Immature natural killer cell (primary cell): Measurements from ENCODE around the gene GORASP2. TPM values are rescaled to one million over a fixed set of nuclear protein-coding genes. Genes with fewer than 3 reads are reported as not detected.
A peak's percentile ranks its signal among the peaks of the same experiment; 100 is the strongest.

Experiments
- DNase-seq, 3 donors: peaks; one replicate each; pipeline ENCODE4 v3.0.0; 2022; ENCODE audit warnings: mixed read lengths in 1 of 3
- H3K27ac Mint-ChIP-seq, 6 donors: one replicate each; pipeline ENCODE4 v1.8.0; 2020; ENCODE audit warnings: mixed read lengths in 6 of 6, mild to moderate bottlenecking in 5 of 6, inconsistent platforms in 4 of 6, moderate library complexity in 3 of 6
- H3K27me3 Mint-ChIP-seq, 3 donors: one replicate each; pipeline ENCODE4 v1.8.0; 2020 to 2021; ENCODE audit warnings: low read depth in 3 of 3, mild to moderate bottlenecking in 3 of 3, mixed read lengths in 3 of 3, moderate library complexity in 3 of 3, inconsistent platforms in 1 of 3
- H3K36me3 Mint-ChIP-seq, 3 donors: one replicate each; pipeline ENCODE4 v1.8.0; 2020; ENCODE audit warnings: mixed read lengths in 3 of 3, inconsistent platforms in 2 of 3, mild to moderate bottlenecking in 2 of 3
- H3K4me1 Mint-ChIP-seq, 2 donors: one replicate each; pipeline ENCODE4 v1.8.0; 2020; ENCODE audit warnings: inconsistent platforms in 2 of 2, mild to moderate bottlenecking in 2 of 2, mixed read lengths in 2 of 2, moderate library complexity in 1 of 2
- H3K4me3 Mint-ChIP-seq, 5 donors: one replicate each; pipeline ENCODE4 v1.8.0; 2020; ENCODE audit warnings: mild to moderate bottlenecking in 5 of 5, mixed read lengths in 5 of 5, inconsistent platforms in 3 of 5, moderate library complexity in 3 of 5
- H3K9me3 Mint-ChIP-seq, 6 donors: one replicate each; pipeline ENCODE4 v1.8.0; 2020; ENCODE audit warnings: mild to moderate bottlenecking in 6 of 6, mixed read lengths in 6 of 6, inconsistent platforms in 4 of 6, moderate library complexity in 3 of 6
- polyA plus RNA-seq, 3 donors: library from polyadenylated mRNA; unstranded; fragments of 300-500 nt; fragmentation: Illumina TruSeq; gene quantifications; one replicate each; pipeline ENCODE4 v1.2.3, GENCODE V29; 2021

GORASP2 gene
- polyA plus RNA-seq, 3 donors from 2014 or later: 64.9 to 101 (median 98.1) TPM

DNA sequence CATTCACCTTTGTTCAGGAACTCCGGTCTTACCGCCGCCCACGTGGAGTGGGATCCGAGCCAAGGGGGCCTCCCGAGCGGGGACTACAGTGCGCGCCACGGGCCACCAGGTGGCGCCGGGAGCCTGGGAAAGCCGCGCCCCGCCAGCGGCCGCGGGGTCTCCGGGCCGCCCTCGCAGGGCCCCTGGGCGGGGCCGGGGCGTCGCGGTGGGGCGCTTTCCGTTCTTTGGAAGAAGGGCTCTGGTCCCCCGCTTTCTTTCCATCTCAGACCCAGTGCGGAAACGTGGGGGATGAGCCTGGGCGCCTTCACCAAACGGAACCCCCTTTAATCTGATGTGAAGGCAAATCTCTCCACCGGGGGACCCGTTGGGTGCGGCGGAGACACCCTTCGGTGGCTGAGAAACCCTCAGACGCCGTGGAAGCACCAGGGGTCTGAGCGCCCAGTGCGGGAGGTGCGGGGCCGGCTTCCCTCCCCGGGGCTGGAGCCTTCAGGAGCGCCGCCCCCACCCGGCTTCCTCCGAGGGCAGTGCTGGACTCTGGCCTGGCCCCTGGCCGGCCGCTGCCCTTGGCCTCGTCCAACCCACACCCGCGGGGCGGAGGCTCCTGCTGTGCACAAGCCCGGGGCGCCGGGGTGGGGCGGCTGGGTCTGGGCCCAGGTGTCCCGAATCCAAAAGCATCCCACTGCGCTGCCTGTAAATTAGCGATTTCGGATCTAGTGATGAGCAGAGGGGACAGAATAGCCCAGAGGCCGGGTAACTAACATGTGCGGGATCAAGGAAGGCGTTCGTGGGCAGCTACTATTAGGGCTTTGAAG is 44.6 kb downstream of the GORASP2 start:
- Mint-ChIP-seq H3K9me3 (no peaks in the 10 kb centered on the region), H3K4me1 (peaks cover 5 to 14% of the 10 kb centered on the region in 2 donors), H3K27ac (peak overlapping the region; percentile 26 to 57 (median 36)), H3K4me3 (peak overlapping the region; percentile 81 to 88 (median 82)), H3K27me3 (peaks cover 2 to 4% (median 2%) of the 10 kb centered on the region in 3 donors), H3K36me3 (no peaks in the 10 kb centered on the region)
- peak; percentile 78 to 82 (median 82) for DNase-seq

DNA sequence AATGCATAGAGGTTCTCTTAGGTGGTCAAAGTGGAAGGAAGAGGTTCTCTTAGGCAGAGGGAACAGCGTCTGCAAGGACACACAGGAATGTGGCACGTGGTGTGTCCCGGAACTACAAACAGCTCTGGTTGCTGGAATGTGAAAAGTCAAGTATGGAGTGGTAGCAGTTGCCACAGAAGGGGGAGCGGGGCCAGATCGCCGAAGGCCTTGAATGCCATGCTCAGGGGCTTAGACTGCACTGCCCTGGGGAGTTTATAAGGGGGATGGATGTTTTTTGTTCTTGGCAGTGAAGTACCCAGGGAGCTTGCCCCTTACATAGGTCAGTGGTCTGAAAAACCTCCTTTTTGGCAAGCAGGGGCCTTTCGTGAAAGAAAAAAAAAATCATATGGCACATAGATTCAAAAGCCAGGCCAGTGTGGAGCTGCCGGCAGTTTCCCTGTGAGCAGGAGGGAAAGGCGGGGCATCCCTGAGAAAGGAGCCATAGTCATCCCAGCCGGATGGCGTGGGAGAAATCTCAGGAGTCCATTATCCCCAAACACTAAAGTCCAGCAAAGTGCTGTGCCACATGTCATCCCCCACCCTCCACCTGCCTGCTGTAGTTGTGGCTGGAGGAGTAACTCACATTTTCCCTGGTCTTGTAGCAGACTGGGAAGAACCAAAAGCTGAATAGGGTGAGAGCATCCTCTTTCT is 45.4 kb downstream of the GORASP2 start:
- no peaks in the 10 kb centered on the region for H3K9me3 Mint-ChIP-seq
- H3K4me1 Mint-ChIP-seq: peaks cover 5 to 14% of the 10 kb centered on the region in 2 donors
- DNase-seq: no peak
- peaks cover 2 to 6% (median 3%) of the 10 kb centered on the region in 3 donors for H3K27me3 Mint-ChIP-seq
- H3K36me3 Mint-ChIP-seq: no peaks in the 10 kb centered on the region
- peak overlapping the region; percentile 81 to 85 (median 82) for H3K4me3 Mint-ChIP-seq
- peak overlapping the region in 4 of 6 donors; percentile 26 to 46 (median 30) for H3K27ac Mint-ChIP-seq

- peak overlapping the region in 3 of 5 donors; percentile 17 to 85 (median 81) for H3K4me3 Mint-ChIP-seq
- peaks cover 5 to 14% of the 10 kb centered on the region in 2 donors for H3K4me1 Mint-ChIP-seq
- H3K27ac Mint-ChIP-seq: no peak overlapping the region
- DNase-seq: no peak
- no peaks in the 10 kb centered on the region for H3K36me3 Mint-ChIP-seq
- H3K9me3 Mint-ChIP-seq: no peaks in the 10 kb centered on the region
- H3K27me3 Mint-ChIP-seq: peaks cover 2 to 4% (median 3%) of the 10 kb centered on the region in 3 donors
Measured at GRCh38 chr2:170975127-170975942, 46.3 kb downstream of the GORASP2 start.

DNA sequence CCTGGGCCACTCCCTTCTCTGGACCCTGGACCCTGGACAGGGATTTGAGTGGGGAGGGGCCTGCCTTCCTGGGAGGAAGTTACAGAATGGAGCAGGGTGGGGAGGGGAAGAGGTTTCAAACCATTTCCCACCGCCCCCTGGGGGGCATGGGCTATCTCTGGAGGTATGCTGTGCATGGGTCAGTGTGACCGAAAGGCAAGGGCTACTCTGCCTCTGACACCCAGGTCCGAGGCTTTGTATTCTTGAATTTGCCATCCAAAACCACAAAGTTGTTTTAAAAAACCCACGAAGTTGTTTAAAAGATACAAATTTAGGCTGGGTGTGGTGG is 46.9 kb downstream of the GORASP2 start:
- Mint-ChIP-seq H3K27me3 (peaks cover 2 to 4% (median 4%) of the 10 kb centered on the region in 3 donors), H3K36me3 (no peaks in the 10 kb centered on the region), H3K9me3 (no peaks in the 10 kb centered on the region), H3K4me1 (peaks cover 5 to 14% of the 10 kb centered on the region in 2 donors), H3K27ac (no peak overlapping the region), H3K4me3 (no peak overlapping the region)
- no peak for DNase-seq

DNA sequence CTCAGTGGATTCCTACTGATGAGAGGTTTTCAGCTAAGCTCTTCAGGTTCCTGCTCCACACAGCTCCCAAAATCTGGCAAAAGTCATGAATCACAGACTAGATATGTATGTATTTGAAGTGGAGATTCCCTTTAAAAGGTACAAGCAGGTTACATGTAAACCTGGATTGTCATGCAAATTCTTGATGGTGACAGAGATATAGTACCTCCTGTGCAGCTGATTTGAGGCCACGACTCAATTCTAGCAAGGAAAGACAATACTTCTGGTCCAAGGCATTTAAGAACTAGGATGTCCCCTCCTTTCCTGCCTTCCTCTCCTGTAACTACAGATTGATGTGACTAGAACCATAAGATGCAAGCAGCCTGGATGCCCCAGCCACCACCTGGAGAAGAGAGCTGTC is 55.0 kb downstream of the GORASP2 start:
- no peaks in the 10 kb centered on the region for H3K4me1 Mint-ChIP-seq
- no peak for DNase-seq

GRCh38 chr2:170985407-170985806 is 56.4 kb downstream of the GORASP2 start:
- H3K36me3 Mint-ChIP-seq: no peaks in the 10 kb centered on the region
- H3K9me3 Mint-ChIP-seq: no peaks in the 10 kb centered on the region
- no peaks in the 10 kb centered on the region for H3K4me1 Mint-ChIP-seq
- DNase-seq: no peak
- H3K27me3 Mint-ChIP-seq: peaks cover 0 to 5% (median 2%) of the 10 kb centered on the region in 3 donors
- H3K27ac Mint-ChIP-seq: no peak overlapping the region
- no peak overlapping the region for H3K4me3 Mint-ChIP-seq

More for the DNA sequence above, 55.0 kb downstream of the GORASP2 start:
- Mint-ChIP-seq H3K27ac (no peak overlapping the region), H3K27me3 (peaks cover under 1 to 7% (median 2%) of the 10 kb centered on the region in 3 donors), H3K4me3 (no peak overlapping the region), H3K9me3 (no peaks in the 10 kb centered on the region), H3K36me3 (no peaks in the 10 kb centered on the region)

- no peak for DNase-seq
- H3K4me3 Mint-ChIP-seq: no peak overlapping the region
- peaks cover 0 to 2% (median 2%) of the 10 kb centered on the region in 3 donors for H3K27me3 Mint-ChIP-seq
- H3K27ac Mint-ChIP-seq: peak overlapping the region in 1 of 6 donors; percentile 21
- H3K9me3 Mint-ChIP-seq: no peaks in the 10 kb centered on the region
- H3K36me3 Mint-ChIP-seq: peaks cover 3 to 9% (median 7%) of the 10 kb centered on the region in 3 donors
- H3K4me1 Mint-ChIP-seq: no peaks in the 10 kb centered on the region
Measured at GRCh38 chr2:170986566-170987258, 57.7 kb downstream of the GORASP2 start.

DNA sequence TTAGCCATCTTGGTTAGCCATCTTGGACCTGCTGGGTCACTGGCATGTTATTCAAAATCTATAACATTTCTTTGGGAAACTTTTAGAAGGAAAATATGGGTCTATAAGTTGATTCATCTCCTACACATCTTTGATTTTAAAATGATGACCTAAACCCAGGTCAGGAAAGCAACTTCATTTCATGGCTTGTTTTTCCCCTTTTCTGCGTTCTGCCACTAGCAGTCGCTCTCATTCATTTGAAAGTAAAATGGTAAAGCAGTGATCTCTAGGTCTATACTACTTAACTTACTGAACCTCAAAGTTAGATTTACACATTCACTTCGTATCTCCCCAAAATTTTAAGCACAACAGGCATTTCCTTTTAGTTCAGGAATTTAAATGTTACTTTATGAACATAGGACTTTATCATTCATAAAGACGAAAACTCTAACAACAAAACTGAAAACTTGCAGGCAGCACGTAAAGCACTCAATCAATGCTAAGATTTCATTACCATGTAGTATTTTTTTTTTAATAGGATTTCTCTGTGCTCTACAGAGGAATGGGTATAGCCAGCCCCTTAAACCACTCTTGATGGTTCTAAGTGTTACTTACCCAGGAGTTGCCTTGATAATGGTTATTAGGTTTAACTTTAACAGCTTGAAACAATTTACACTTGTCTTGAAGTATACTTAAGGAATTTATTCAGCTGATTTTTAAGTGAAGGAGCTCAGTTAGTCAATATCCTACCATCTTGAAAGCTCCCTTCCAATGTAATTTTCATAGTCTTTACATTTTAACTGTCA is 62.5 kb downstream of the GORASP2 start:
- Mint-ChIP-seq H3K4me3 (no peak overlapping the region), H3K9me3 (no peaks in the 10 kb centered on the region), H3K4me1 (no peaks in the 10 kb centered on the region), H3K27me3 (peaks cover 0 to 1% (median 0%) of the 10 kb centered on the region in 3 donors), H3K27ac (no peak overlapping the region), H3K36me3 (peaks cover 18 to 22% (median 21%) of the 10 kb centered on the region in 3 donors)
- DNase-seq: no peak

DNA sequence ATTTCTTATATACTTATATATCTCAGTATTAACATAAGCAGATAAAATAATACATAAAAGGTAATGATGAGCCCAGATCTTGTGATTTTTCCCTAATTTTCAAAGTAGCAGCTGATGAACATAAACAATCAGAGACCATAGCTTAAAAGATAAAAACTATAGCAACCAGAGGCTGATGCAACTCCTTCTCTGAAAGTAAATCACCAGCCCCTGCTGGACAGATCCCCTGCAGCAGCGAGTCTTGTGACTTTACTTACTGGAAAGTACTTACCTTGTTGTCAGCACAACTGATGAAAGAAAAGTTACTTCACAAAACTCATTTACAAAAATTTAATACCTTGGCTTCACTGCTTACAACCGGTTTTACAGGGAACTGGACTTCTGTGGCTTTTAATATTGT is 67.3 kb downstream of the GORASP2 start:
- Mint-ChIP-seq H3K4me3 (no peak overlapping the region), H3K4me1 (no peaks in the 10 kb centered on the region), H3K9me3 (no peaks in the 10 kb centered on the region), H3K36me3 (peaks cover 22 to 43% (median 26%) of the 10 kb centered on the region in 3 donors), H3K27me3 (peaks cover 0 to 1% (median 0%) of the 10 kb centered on the region in 3 donors), H3K27ac (no peak overlapping the region)
- no peak for DNase-seq

GRCh38 chr2:170997893-170998597 is 69.0 kb downstream of the GORASP2 start:
- H3K27ac Mint-ChIP-seq: no peak overlapping the region
- no peak for DNase-seq
- H3K9me3 Mint-ChIP-seq: no peaks in the 10 kb centered on the region
- no peaks in the 10 kb centered on the region for H3K4me1 Mint-ChIP-seq
- no peak overlapping the region for H3K4me3 Mint-ChIP-seq
- peaks cover 12 to 36% (median 16%) of the 10 kb centered on the region in 3 donors for H3K36me3 Mint-ChIP-seq
- peaks cover 0 to 1% (median 0%) of the 10 kb centered on the region in 3 donors for H3K27me3 Mint-ChIP-seq

- Mint-ChIP-seq H3K27me3 (peaks cover 0 to 1% (median 0%) of the 10 kb centered on the region in 3 donors), H3K4me3 (no peak overlapping the region), H3K9me3 (no peaks in the 10 kb centered on the region), H3K27ac (no peak overlapping the region), H3K4me1 (no peaks in the 10 kb centered on the region), H3K36me3 (peaks cover 4 to 37% (median 12%) of the 10 kb centered on the region in 3 donors)
- DNase-seq: no peak
Measured at GRCh38 chr2:170999654-171000053, 70.6 kb downstream of the GORASP2 start.

- no peak overlapping the region for H3K4me3 Mint-ChIP-seq
- no peaks in the 10 kb centered on the region for H3K9me3 Mint-ChIP-seq
- no peak overlapping the region for H3K27ac Mint-ChIP-seq
- peaks cover 8 to 41% (median 21%) of the 10 kb centered on the region in 3 donors for H3K36me3 Mint-ChIP-seq
- no peaks in the 10 kb centered on the region for H3K4me1 Mint-ChIP-seq
- no peaks in the 10 kb centered on the region for H3K27me3 Mint-ChIP-seq
- DNase-seq: no peak
Measured at GRCh38 chr2:171004363-171004762, 75.3 kb downstream of the GORASP2 start.
